ENCODE results near the gene TRANK1.

DNA sequence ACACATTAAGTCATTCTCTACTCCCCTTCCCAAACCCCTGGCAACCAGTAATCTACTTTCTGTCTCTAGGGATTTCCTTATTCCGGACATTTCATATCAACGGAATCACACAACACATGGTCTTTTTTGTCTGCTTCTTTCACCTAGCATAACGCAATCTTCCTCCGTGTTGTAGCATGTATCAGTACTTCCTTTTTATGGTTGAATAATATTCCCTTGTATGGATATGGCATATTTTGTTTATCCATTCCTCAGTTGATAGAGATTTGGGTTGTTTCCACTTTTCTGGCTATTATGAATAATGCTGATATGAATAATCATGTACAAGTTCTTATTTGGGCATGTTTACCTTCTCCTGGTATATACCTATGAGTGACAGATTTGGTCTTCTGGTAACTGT lies 63.1 kb downstream of the TRANK1 start:
- TF ChIP-seq POLR2A (IDR thresholded peaks at IDR 0.05): no peak
- TF ChIP-seq, protein P1, sequence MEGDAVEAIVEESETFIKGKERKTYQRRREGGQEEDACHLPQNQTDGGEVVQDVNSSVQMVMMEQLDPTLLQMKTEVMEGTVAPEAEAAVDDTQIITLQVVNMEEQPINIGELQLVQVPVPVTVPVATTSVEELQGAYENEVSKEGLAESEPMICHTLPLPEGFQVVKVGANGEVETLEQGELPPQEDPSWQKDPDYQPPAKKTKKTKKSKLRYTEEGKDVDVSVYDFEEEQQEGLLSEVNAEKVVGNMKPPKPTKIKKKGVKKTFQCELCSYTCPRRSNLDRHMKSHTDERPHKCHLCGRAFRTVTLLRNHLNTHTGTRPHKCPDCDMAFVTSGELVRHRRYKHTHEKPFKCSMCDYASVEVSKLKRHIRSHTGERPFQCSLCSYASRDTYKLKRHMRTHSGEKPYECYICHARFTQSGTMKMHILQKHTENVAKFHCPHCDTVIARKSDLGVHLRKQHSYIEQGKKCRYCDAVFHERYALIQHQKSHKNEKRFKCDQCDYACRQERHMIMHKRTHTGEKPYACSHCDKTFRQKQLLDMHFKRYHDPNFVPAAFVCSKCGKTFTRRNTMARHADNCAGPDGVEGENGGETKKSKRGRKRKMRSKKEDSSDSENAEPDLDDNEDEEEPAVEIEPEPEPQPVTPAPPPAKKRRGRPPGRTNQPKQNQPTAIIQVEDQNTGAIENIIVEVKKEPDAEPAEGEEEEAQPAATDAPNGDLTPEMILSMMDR (IDR thresholded peaks at IDR 0.05): no peak

All from adrenal gland (tissue), 5 donors.